Fibroblast of lung (primary cell): Measurements from ENCODE around the gene ZNF511.

Source experiments
- EZH2 ChIP-seq: IDR thresholded peaks from 2 replicates; pipeline ENCODE4 v1.5.1; 2012; ENCODE audit warnings: low read length, control low read depth, mild to moderate bottlenecking; ENCODE audit errors: missing control alignments
- TF ChIP-seq, protein P1 (sequence below), 2 donors: IDR thresholded peaks in 1 of 2; conservative IDR thresholded peaks in 1 of 2; 1 replicate in 1 of 2; 2 replicates in 1 of 2; pipeline ENCODE4 v1.5.1; 2011 to 2012; ENCODE audit warnings: low read length in 2 of 2, control low read depth in 1 of 2, inconsistent platforms in 1 of 2, low read depth in 1 of 2, mild to moderate bottlenecking in 1 of 2

- TF ChIP-seq, protein P1, sequence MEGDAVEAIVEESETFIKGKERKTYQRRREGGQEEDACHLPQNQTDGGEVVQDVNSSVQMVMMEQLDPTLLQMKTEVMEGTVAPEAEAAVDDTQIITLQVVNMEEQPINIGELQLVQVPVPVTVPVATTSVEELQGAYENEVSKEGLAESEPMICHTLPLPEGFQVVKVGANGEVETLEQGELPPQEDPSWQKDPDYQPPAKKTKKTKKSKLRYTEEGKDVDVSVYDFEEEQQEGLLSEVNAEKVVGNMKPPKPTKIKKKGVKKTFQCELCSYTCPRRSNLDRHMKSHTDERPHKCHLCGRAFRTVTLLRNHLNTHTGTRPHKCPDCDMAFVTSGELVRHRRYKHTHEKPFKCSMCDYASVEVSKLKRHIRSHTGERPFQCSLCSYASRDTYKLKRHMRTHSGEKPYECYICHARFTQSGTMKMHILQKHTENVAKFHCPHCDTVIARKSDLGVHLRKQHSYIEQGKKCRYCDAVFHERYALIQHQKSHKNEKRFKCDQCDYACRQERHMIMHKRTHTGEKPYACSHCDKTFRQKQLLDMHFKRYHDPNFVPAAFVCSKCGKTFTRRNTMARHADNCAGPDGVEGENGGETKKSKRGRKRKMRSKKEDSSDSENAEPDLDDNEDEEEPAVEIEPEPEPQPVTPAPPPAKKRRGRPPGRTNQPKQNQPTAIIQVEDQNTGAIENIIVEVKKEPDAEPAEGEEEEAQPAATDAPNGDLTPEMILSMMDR (conservative IDR thresholded peaks at IDR 0.05 in 1 of 2, IDR thresholded peaks at IDR 0.05 in 1 of 2; ENCODE audit: low read depth in 1 of 2, low read length in 2 of 2) = no peak
- TF ChIP-seq EZH2 = no peak
Observed at GRCh38 chr10:133277277-133277992, 31.3 kb upstream of the ZNF511 start.
